ENCODE measurements around the gene ATG3.

DNA sequence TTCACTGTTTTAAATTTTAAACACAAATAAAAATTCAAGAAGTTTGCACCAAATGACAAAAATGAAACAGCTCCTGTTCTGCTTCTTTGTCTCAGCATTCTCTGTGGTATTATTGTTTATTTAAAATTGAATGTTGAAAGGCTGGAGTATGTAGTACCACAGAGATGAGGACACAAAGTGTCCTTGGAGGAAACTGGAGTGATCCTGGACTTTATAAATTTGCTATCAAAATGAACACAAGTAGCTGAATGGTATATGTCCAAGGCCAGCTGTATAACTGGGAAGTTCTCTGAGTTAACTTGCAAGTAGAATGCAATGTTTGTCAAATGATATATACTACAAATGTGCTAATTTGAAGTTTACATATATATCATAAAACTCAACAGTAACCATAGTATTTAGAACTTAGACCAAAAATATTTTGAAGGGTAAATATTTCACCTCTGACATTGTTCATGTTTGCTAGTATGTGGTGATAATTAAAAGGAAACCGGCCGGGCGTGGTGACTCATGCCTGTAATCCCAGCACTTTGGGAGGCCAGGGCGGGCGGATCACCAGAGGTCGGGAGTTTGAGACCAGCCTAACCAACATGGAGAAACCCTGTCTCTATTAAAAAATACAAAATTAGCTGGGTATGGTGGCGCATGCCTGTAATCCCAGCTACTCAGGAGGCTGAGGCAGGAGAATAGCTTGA lies 74.8 kb downstream of the ATG3 start:
- TF ChIP-seq POLR2A (IDR thresholded peaks at IDR 0.05) = no peak
- TF ChIP-seq, protein P1, sequence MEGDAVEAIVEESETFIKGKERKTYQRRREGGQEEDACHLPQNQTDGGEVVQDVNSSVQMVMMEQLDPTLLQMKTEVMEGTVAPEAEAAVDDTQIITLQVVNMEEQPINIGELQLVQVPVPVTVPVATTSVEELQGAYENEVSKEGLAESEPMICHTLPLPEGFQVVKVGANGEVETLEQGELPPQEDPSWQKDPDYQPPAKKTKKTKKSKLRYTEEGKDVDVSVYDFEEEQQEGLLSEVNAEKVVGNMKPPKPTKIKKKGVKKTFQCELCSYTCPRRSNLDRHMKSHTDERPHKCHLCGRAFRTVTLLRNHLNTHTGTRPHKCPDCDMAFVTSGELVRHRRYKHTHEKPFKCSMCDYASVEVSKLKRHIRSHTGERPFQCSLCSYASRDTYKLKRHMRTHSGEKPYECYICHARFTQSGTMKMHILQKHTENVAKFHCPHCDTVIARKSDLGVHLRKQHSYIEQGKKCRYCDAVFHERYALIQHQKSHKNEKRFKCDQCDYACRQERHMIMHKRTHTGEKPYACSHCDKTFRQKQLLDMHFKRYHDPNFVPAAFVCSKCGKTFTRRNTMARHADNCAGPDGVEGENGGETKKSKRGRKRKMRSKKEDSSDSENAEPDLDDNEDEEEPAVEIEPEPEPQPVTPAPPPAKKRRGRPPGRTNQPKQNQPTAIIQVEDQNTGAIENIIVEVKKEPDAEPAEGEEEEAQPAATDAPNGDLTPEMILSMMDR (IDR thresholded peaks at IDR 0.05 in 4 of 5, conservative IDR thresholded peaks at IDR 0.05 in 1 of 5) = no peak

All from gastrocnemius medialis (tissue), 4 donors.